KMS-11 (cell line): ENCODE results near the gene ABTB2.

Experiments used
- H2AFZ ChIP-seq: fragments of 200-600 bp; sonication (generic); 2 replicates; pipeline ENCODE4 v1.6.1; 2016; ENCODE audit warnings: antibody characterized with exemption, mixed run types, low read depth
- H3K27ac ChIP-seq: fragments of 200-600 bp; sonication (generic); 2 replicates; pipeline ENCODE4 v1.6.1; 2016; ENCODE audit warnings: mild to moderate bottlenecking, mixed run types
- H3K27me3 ChIP-seq: fragments of 200-600 bp; sonication (generic); 2 replicates; pipeline ENCODE4 v1.6.1; 2017; ENCODE audit warnings: mild to moderate bottlenecking, low read depth, mixed run types, moderate library complexity; ENCODE audit not compliant: insufficient read depth
- H3K36me3 ChIP-seq: fragments of 200-600 bp; sonication (generic); 2 replicates; pipeline ENCODE4 v1.6.1; 2017; ENCODE audit warnings: mild to moderate bottlenecking, mixed run types; ENCODE audit not compliant: insufficient read depth
- H3K4me1 ChIP-seq: fragments of 200-600 bp; sonication (generic); 2 replicates; pipeline ENCODE4 v1.6.1; 2016; ENCODE audit warnings: mild to moderate bottlenecking, low read depth, mixed run types; ENCODE audit not compliant: poor library complexity, severe bottlenecking
- H3K4me2 ChIP-seq: fragments of 200-600 bp; sonication (generic); 2 replicates; pipeline ENCODE4 v1.7.0; 2016; ENCODE audit warnings: mild to moderate bottlenecking, mixed run types
- H3K4me3 ChIP-seq: fragments of 200-600 bp; sonication (generic); IDR thresholded peaks from 2 replicates; pipeline ENCODE4 v1.6.1; 2017; ENCODE audit warnings: low read depth, low read length, mixed read lengths; ENCODE audit not compliant: insufficient read depth
- H3K79me2 ChIP-seq: fragments of 200-600 bp; sonication (generic); 2 replicates; pipeline ENCODE4 v1.6.1; 2016; ENCODE audit warnings: low read depth, mixed run types; ENCODE audit not compliant: insufficient read depth
- H3K9ac ChIP-seq: fragments of 200-600 bp; sonication (generic); 2 replicates; pipeline ENCODE4 v1.6.1; 2016; ENCODE audit warnings: mild to moderate bottlenecking, mixed run types
- H4K20me1 ChIP-seq: fragments of 200-600 bp; sonication (generic); 2 replicates; pipeline ENCODE4 v1.6.1; 2016; ENCODE audit warnings: mild to moderate bottlenecking, mixed run types; ENCODE audit not compliant: insufficient read depth
- TF ChIP-seq, protein P1 (sequence below): fragments of 200-600 bp; sonication (generic); conservative IDR thresholded peaks from 2 replicates; pipeline ENCODE4 v1.6.1; 2017; ENCODE audit warnings: low read depth, mild to moderate bottlenecking, antibody characterized with exemption, low read length, moderate library complexity, mixed read lengths

The ABTB2 gene

GRCh38 chr11:34353881-34354280 is 3.9 kb downstream of the ABTB2 start:
- H3K4me2 ChIP-seq = no peak overlapping the region
- no peaks in the 10 kb centered on the region for H3K36me3 ChIP-seq
- no peak overlapping the region for H3K27ac ChIP-seq
- H3K27me3 ChIP-seq = no peaks in the 10 kb centered on the region
- H3K4me3 ChIP-seq = no peak overlapping the region
- no peak overlapping the region for H2AFZ ChIP-seq
- peaks cover 23% of the 10 kb centered on the region for H3K4me1 ChIP-seq
- no peak overlapping the region for H3K9ac ChIP-seq
- no peaks in the 10 kb centered on the region for H4K20me1 ChIP-seq
- TF ChIP-seq, protein P1, sequence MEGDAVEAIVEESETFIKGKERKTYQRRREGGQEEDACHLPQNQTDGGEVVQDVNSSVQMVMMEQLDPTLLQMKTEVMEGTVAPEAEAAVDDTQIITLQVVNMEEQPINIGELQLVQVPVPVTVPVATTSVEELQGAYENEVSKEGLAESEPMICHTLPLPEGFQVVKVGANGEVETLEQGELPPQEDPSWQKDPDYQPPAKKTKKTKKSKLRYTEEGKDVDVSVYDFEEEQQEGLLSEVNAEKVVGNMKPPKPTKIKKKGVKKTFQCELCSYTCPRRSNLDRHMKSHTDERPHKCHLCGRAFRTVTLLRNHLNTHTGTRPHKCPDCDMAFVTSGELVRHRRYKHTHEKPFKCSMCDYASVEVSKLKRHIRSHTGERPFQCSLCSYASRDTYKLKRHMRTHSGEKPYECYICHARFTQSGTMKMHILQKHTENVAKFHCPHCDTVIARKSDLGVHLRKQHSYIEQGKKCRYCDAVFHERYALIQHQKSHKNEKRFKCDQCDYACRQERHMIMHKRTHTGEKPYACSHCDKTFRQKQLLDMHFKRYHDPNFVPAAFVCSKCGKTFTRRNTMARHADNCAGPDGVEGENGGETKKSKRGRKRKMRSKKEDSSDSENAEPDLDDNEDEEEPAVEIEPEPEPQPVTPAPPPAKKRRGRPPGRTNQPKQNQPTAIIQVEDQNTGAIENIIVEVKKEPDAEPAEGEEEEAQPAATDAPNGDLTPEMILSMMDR = no peak
- no peaks in the 10 kb centered on the region for H3K79me2 ChIP-seq

DNA sequence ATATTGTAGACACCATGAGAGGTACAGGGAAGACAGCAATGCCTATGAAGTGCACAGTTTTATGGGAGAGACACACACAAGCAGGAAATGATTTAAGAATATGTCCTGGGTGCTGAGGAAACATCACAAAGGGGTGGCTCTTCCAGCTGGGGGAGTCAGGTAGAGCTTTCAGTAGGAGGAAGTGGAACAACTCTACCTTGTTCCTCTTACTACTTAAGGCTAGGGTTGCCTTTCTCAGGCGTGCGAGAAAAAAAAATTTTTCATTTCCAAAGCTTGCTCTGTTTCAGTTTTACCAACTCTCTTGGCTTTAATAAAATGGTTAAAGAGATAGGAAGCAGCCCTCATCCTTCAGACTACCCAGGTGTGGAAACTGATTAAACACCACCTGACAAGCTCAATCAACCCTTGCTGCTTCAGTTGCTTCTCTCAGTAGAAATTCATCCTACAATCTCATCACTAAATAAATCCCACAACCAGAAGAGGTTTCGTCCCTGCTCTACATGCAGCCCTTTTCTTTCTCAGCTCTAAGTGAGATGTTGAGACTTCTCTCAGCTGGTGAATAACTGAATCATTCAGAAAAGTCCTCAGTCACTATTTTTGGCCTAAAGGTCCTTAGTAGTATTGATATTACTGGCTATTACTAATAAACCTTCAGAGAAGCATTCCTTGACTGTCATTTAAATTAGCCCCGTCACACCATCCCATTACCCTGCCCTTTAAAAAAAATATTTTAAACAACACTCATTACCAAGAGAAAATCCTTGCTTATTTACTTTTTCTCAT is 5.9 kb downstream of the ABTB2 start:
- no peaks in the 10 kb centered on the region for H3K79me2 ChIP-seq
- H2AFZ ChIP-seq = no peak overlapping the region
- H3K4me2 ChIP-seq = no peak overlapping the region
- no peak overlapping the region for H3K27ac ChIP-seq
- no peaks in the 10 kb centered on the region for H4K20me1 ChIP-seq
- H3K4me3 ChIP-seq = no peak overlapping the region
- H3K9ac ChIP-seq = no peak overlapping the region
- TF ChIP-seq, protein P1 = no peak
- H3K4me1 ChIP-seq = peaks cover 23% of the 10 kb centered on the region
- no peaks in the 10 kb centered on the region for H3K27me3 ChIP-seq
- no peaks in the 10 kb centered on the region for H3K36me3 ChIP-seq

DNA sequence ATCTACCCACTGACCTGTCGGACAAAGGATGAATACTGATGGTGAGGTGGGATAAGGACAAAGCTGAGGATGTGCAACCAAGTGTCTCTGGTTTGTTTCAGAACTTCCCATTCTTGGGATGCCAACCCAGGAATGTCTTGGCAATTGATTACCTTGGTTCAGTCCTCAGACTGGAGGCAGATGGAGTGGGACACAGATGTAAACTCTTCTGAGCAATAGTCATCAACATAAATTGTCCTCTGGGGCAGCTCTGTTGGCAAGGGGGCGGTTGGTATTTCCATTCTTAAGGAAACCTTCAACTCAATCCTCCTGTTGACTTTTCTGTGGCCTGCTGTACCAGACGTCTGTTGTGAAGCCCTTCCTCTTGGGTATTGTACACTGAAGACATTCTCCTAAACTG is 6.8 kb downstream of the ABTB2 start:
- no peaks in the 10 kb centered on the region for H3K79me2 ChIP-seq

DNA sequence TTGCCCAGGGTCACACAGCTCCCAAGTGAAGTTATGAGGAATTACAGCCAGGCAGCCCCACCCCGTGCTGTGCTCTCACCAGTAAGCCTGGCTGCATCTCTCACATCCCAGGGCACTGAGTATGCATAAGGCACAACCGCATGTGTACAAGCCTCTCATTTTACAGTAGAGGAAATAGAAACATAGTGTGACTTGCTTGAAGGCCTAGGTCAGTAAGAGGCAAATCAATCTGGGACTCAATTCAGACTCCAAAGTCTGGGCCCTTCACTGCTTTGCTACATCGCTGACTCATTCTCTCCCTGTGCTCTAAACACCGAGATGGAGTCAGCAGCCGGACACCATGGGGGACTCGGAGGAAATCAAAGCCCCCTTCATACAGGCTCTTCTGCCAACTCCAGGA is 7.9 kb downstream of the ABTB2 start:
- no peak overlapping the region for H3K4me3 ChIP-seq
- H3K36me3 ChIP-seq = no peaks in the 10 kb centered on the region
- TF ChIP-seq, protein P1 = no peak
- no peaks in the 10 kb centered on the region for H4K20me1 ChIP-seq
- peaks cover 5% of the 10 kb centered on the region for H3K4me1 ChIP-seq
- H3K27me3 ChIP-seq = no peaks in the 10 kb centered on the region
- H2AFZ ChIP-seq = no peak overlapping the region
- H3K9ac ChIP-seq = no peak overlapping the region
- H3K27ac ChIP-seq = no peak overlapping the region
- H3K4me2 ChIP-seq = no peak overlapping the region
- no peaks in the 10 kb centered on the region for H3K79me2 ChIP-seq

More for the DNA sequence above, 6.8 kb downstream of the ABTB2 start:
- Histone ChIP-seq H3K9ac (no peak overlapping the region), H3K36me3 (no peaks in the 10 kb centered on the region), H3K4me1 (peaks cover 15% of the 10 kb centered on the region), H4K20me1 (no peaks in the 10 kb centered on the region), H2AFZ (no peak overlapping the region), H3K4me3 (no peak overlapping the region), H3K27me3 (no peaks in the 10 kb centered on the region), H3K27ac (no peak overlapping the region), H3K4me2 (no peak overlapping the region)
- TF ChIP-seq, protein P1 = no peak
